ENCODE measurements around the gene LRP6.

- TF ChIP-seq CTCF (IDR thresholded peaks at IDR 0.05; ENCODE audit: poor library complexity) (no peak), EZH2phosphoT487 (IDR thresholded peaks at IDR 0.05; ENCODE audit: low read depth, severe bottlenecking, unreplicated experiment) (no peak), EZH2 (IDR thresholded peaks at IDR 0.05; ENCODE audit: borderline replicate concordance) (no peak)
Measured at GRCh38 chr12:12156116-12156515, 110.7 kb downstream of the LRP6 start.

All from hepatocyte (in vitro differentiated cells).